ENCODE measurements around the gene PGP. TPM values are rescaled to one million over a fixed set of nuclear protein-coding genes. Genes with fewer than 3 reads are reported as not detected.

PGP gene
- total RNA-seq, 1 experiment from 2014 or later, result 36.2 TPM

DNA sequence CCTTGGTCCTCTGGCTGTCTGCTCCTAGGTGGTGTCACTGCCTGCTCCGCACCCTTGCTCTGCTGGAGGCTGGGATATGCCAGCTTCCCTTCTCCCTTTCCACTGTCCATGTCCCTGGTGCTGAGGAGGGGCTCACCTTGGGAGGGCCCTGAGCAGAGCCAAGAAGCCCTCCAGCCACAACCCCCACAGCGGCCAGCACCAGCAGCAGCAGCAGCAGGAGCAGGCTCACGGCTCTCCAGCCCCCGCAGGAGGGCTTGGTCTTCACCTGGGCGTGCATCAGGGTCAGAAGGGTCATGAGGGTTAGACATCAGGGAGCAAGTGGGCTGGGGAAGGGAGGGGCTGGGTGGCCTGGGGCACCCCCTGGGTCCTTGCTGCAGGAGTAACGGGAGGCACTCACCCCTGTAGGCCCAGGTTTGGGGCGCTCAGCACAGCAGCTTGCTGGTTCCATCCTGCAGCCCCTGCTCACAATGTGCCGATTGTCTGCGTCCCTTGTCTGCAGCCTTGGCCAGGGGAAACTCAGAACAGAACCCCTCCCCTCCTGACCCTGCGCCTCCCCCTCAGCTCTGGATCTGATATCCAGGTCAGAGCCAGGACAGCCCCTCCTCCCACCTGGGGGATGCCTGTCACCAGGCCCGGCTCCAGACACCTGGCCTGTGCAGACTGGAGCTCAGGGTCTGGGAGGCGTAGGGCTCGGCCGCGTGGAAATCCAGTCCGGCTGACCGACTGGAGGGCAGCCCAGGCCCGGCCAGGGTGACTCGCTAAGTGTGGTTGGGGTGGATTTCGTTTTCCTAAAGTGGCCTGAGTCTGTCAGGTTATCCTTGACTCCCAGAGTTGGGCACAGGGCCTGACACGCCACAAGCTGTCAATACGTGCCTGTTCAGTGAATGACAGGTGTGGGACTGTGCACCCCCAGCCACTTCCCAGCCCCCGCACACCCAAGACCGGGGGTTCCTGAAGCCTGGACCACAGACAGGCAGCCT lies 4.0 kb downstream of the PGP start, which contains the start of gene BRICD5:
Gene BRICD5, minus strand, starts transcription at position 478 of the 980 bp plus-strand sequence. Its CDS starts 30 bp downstream, at position 448.
- H3K4me3 Mint-ChIP-seq (ENCODE audit: unreplicated experiment), result peak within 1 kb of the TSS; percentile 73
- H3K36me3 Mint-ChIP-seq (ENCODE audit: insufficient read depth, unreplicated experiment), result peaks cover 76% of the 10 kb centered on the region
- H3K4me1 ChIP-seq, result peaks cover 21% of the 10 kb centered on the region
- peak in 1 of 2 experiments; percentile 32 for DNase-seq
- POLR2A ChIA-PET, result interaction anchor here (0.5 kb wide), 1 partner anchor 54 kb away, joined by 4 read pairs; no protein-coding TSS in a partner anchor
- TF ChIP-seq, protein P1, sequence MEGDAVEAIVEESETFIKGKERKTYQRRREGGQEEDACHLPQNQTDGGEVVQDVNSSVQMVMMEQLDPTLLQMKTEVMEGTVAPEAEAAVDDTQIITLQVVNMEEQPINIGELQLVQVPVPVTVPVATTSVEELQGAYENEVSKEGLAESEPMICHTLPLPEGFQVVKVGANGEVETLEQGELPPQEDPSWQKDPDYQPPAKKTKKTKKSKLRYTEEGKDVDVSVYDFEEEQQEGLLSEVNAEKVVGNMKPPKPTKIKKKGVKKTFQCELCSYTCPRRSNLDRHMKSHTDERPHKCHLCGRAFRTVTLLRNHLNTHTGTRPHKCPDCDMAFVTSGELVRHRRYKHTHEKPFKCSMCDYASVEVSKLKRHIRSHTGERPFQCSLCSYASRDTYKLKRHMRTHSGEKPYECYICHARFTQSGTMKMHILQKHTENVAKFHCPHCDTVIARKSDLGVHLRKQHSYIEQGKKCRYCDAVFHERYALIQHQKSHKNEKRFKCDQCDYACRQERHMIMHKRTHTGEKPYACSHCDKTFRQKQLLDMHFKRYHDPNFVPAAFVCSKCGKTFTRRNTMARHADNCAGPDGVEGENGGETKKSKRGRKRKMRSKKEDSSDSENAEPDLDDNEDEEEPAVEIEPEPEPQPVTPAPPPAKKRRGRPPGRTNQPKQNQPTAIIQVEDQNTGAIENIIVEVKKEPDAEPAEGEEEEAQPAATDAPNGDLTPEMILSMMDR (IDR thresholded peaks at IDR 0.05; ENCODE audit: insufficient read depth in 1 of 2, low read depth in 1 of 2, low read length in 1 of 2, severe bottlenecking in 1 of 2, unreplicated experiment in 1 of 2), result no peak
- no TSS peak for BruUV-seq (replicated peaks)
- H3K27ac Mint-ChIP-seq (ENCODE audit: unreplicated experiment), result no peak within 1 kb of the TSS
- no peaks in the 10 kb centered on the region for H3K27me3 Mint-ChIP-seq (ENCODE audit: insufficient read depth, unreplicated experiment)
- CTCF ChIA-PET, result interaction anchor here (0.6 kb wide), 1 partner anchor 16 kb away, joined by 4 read pairs; no protein-coding TSS in a partner anchor
- peaks cover 7% of the 10 kb centered on the region for H3K4me1 Mint-ChIP-seq (ENCODE audit: low read depth, unreplicated experiment)
- no peaks in the 10 kb centered on the region for H3K9me3 Mint-ChIP-seq (ENCODE audit: unreplicated experiment)
- intact Hi-C loops (cut with micrococcal nuclease; ENCODE audit: unreplicated experiment), result no loop called here
- no peaks in the 10 kb centered on the region for H3K9me3 ChIP-seq
- H3K4me3 ChIP-seq (ENCODE audit: low read depth, low read length), result no peak within 1 kb of the TSS
- H3K27me3 ChIP-seq (replicated peaks; ENCODE audit: control insufficient read depth, insufficient read depth, low read length), result no peaks in the 10 kb centered on the region
- peaks cover 6% of the 10 kb centered on the region for H3K36me3 ChIP-seq (ENCODE audit: control insufficient read depth, insufficient read depth, low read length)

DNA sequence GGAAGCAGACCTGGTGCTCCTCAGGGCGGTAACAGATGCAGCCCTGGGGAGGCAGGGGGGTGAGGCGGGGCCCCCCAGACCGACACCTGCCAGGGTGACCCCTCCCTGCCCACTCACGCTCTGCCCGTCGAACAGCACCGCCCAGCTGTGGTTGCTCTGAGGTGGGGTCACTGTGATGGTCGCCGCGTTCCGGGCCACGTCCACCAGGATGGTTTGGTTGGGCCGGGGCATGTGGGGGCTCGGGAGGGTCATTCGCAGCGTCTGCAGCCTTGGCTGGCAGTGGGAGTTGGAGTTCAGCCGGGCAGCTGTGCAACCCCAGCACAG lies 4.7 kb downstream of the PGP start:
- no peaks in the 10 kb centered on the region for H3K9me3 ChIP-seq
- H3K4me1 ChIP-seq, result peaks cover 21% of the 10 kb centered on the region
- H3K36me3 Mint-ChIP-seq (ENCODE audit: insufficient read depth, unreplicated experiment), result peaks cover 71% of the 10 kb centered on the region
- H3K27ac Mint-ChIP-seq (ENCODE audit: unreplicated experiment), result no peak overlapping the region
- no peak overlapping the region for H3K4me3 Mint-ChIP-seq (ENCODE audit: unreplicated experiment)
- H3K36me3 ChIP-seq (ENCODE audit: control insufficient read depth, insufficient read depth, low read length), result peaks cover 6% of the 10 kb centered on the region
- H3K27me3 Mint-ChIP-seq (ENCODE audit: insufficient read depth, unreplicated experiment), result no peaks in the 10 kb centered on the region
- BruUV-seq (replicated peaks), result no TSS peak
- H3K27me3 ChIP-seq (replicated peaks; ENCODE audit: control insufficient read depth, insufficient read depth, low read length), result no peaks in the 10 kb centered on the region
- H3K9me3 Mint-ChIP-seq (ENCODE audit: unreplicated experiment), result no peaks in the 10 kb centered on the region
- TF ChIP-seq, protein P1 (IDR thresholded peaks at IDR 0.05; ENCODE audit: insufficient read depth in 1 of 2, low read depth in 1 of 2, low read length in 1 of 2, severe bottlenecking in 1 of 2, unreplicated experiment in 1 of 2), result no peak
- no peak for DNase-seq
- CTCF ChIA-PET, result no interaction called here
- peaks cover 7% of the 10 kb centered on the region for H3K4me1 Mint-ChIP-seq (ENCODE audit: low read depth, unreplicated experiment)
- POLR2A ChIA-PET, result no interaction called here
- H3K4me3 ChIP-seq (ENCODE audit: low read depth, low read length), result no peak overlapping the region
- intact Hi-C loops (cut with micrococcal nuclease; ENCODE audit: unreplicated experiment), result no loop called here

DNA sequence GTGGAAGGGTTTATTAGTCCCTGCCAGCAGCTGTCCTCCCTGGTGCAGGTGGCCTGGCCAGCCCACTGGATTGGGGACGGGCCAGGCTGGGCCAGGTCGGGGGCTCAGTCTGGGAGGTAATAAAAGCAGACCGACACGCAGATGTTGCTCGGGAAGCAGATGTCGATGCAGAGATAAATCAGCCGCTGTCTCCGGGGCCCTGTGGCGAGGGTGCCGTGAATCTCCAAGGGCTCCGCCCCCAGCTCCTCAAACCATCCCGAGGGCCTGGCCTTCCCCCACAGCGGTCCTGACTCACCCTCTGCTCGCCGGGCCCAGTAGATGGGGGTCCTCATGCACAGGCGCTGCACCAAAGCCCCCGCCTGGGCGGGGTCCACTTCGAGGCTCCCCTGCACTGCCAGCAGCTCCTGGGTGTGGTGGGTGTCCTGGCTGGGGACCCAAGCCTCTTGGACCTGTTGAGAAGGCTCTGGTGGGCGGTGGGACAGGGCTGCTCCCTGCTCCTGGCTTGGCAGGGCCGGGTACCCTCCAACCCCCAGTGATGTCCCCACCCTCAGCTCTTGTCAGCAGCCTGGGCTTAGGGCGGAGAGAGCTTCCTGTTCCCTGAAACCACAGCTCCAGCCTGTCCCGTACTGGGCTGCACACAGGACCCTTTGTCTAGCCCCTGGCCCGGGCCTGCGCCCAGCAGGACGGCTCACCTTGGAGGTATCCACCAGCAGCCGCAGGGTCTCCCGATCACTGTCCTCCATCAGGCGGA lies 5.2 kb downstream of the PGP start:
- CTCF ChIA-PET, result no interaction called here
- H3K27ac Mint-ChIP-seq (ENCODE audit: unreplicated experiment), result no peak overlapping the region
- Histone ChIP-seq H3K9me3 (no peaks in the 10 kb centered on the region), H3K36me3 (ENCODE audit: control insufficient read depth, insufficient read depth, low read length) (peaks cover 6% of the 10 kb centered on the region), H3K4me3 (ENCODE audit: low read depth, low read length) (no peak overlapping the region), H3K4me1 (peaks cover 21% of the 10 kb centered on the region), H3K27me3 (replicated peaks; ENCODE audit: control insufficient read depth, insufficient read depth, low read length) (no peaks in the 10 kb centered on the region)
- no peak overlapping the region for H3K4me3 Mint-ChIP-seq (ENCODE audit: unreplicated experiment)
- H3K9me3 Mint-ChIP-seq (ENCODE audit: unreplicated experiment), result no peaks in the 10 kb centered on the region
- no peak for DNase-seq
- POLR2A ChIA-PET, result no interaction called here
- H3K4me1 Mint-ChIP-seq (ENCODE audit: low read depth, unreplicated experiment), result peaks cover 11% of the 10 kb centered on the region
- no peaks in the 10 kb centered on the region for H3K27me3 Mint-ChIP-seq (ENCODE audit: insufficient read depth, unreplicated experiment)
- BruUV-seq (replicated peaks), result no TSS peak
- TF ChIP-seq, protein P1 (IDR thresholded peaks at IDR 0.05; ENCODE audit: insufficient read depth in 1 of 2, low read depth in 1 of 2, low read length in 1 of 2, severe bottlenecking in 1 of 2, unreplicated experiment in 1 of 2), result no peak
- peaks cover 70% of the 10 kb centered on the region for H3K36me3 Mint-ChIP-seq (ENCODE audit: insufficient read depth, unreplicated experiment)
- intact Hi-C loops (cut with micrococcal nuclease; ENCODE audit: unreplicated experiment), result no loop called here
